Heart left ventricle (tissue), 13 donors: ENCODE measurements around the gene LMO2.

Experiments used
- CTCF ChIP-seq, 12 donors: fragments of 200-600 bp; sonication (generic) in 4 of 12; IDR thresholded peaks; one replicate each; pipeline versions ENCODE4 v1.5.0 to v1.8.0; 2018 to 2022; ENCODE audit warnings: antibody characterized with exemption in 12 of 12, mild to moderate bottlenecking in 5 of 12
- POLR2A ChIP-seq, 2 donors: fragments of 450-650 bp; IDR thresholded peaks; one replicate each; pipeline ENCODE4 v1.6.1; 2017; ENCODE audit warnings: antibody characterized with exemption in 2 of 2, mild to moderate bottlenecking in 2 of 2, moderate library complexity in 2 of 2
- donor health status: ischemic (EF 13 %, LVEDD 7.1; RV severe dilation, severe dysfunction).
- donor health status: DM: no; HTN: yes; CAD: no.
- donor health status: DM: no; HTN: no; CAD: no.
- donor health status: ischemic (EF 25% LVEDD 6.9; RV normal size, moderate dysfunction).
- donor health status: ischemic (EF 25% LVEDD 5.7; RV mildly dilated, moderate dysfunction).
- donor health status: ischemic (EF 35%, LVEDD 5.7; RV mildly dilated, moderate dysfunction).
- donor health status: nonischemic (EF 11% LVEDD 7.7; RV severe dilation, severe dysfunction).
- donor health status: DM: yes; HTN: yes; CAD: no.
- donor health status: PGD.
- donor health status: ischemic (EF 29% LVEDD 5.4; RV normal size, mild dysfunction).
- donor health status: nonischemic (EF 23%, LVEDD 6.1; RV moderate dilation, normal function).

- no peak for TF ChIP-seq CTCF (IDR thresholded peaks at IDR 0.05)
- TF ChIP-seq POLR2A (IDR thresholded peaks at IDR 0.05), result no peak
Observed at GRCh38 chr11:33920838-33921613, 29.1 kb upstream of the LMO2 start.
